Smooth muscle cell of the brain vasculature (primary cell): ENCODE data around the gene P4HTM.

Experiments
- DNase-seq: peaks from one replicate; pipeline ENCODE4 v3.0.0-alpha.2; 2012; ENCODE audit warnings: low read depth, low spot score

P4HTM gene

DNA sequence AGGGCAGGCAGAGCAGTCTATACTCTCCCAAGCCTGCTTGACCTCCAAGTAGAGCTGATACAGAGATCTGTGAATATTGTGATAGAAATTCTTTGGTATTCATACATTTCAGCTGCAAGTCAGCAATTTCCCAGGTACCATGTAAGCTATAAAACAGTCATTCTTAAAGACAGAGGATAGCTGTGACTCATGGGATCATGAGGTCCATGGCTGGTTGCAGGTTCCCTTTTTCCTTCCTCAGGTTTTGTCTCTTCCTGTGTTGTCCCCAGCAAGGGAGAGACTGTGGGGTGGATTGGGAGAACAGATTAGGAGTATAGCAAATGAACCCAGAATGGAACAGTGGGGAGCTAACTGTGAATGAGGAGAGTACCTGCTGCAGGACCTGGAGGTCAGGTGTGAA, 5.4 kb upstream of the P4HTM start:
- no peak for DNase-seq

DNA sequence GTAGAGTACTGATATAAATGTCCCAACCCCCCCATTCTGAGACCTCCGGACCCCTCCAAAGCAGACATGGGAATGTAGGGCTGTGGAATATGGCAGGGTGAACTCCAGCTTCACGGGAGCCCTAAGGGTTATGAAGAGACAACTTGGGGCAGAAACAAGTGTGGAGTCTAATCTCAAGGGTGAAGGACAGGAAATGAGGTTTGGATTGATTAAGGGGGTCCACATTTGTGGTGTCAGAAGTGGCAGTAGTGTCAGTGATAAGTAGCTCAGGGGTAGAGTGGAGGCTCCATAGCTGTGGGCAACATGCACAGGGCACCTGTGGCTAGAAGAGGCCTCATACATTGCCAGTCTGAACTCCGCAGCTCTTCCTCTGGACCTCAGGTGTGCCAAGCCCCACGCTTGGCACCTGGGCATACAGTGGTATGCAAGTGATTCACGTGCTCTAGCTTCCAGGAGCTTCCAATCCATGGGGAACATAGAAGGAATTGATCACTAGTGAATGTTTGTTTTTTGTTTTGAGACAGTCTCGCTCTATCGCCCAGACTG, 4.1 kb upstream of the P4HTM start:
- no peak for DNase-seq

DNA sequence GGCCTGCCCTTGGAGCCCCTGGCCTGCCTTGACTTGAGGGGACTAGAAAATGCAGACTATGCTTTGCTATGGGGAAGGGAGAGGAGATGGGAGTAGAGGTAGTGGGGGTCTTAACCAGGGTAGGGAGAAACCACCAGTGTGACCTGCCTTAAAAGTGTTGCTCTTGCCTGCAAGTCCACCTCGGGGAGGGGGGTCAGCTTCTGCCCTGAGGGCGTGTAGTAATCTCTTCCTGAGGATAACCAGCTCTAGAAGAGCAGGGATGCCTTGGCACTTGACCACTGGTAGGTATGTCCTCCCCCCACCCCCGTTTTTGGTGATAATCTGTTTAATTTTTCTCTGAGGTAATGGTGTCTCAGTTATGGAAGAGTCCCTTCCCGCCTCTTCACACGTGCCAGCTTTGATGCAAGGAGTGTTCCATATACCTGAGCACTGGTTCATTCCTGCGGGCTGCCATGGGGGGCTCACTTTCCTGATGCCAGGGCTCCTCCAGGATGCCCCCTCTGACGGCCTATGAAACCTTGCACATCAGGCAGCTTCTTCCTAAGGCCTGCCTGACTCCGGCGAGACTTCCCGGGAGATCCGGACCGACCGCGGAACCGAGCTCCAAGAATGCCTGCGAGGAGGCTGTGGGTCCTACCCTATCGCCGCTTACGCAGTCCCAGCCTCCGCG, 780 bp upstream of the P4HTM start:
- no peak for DNase-seq

DNA sequence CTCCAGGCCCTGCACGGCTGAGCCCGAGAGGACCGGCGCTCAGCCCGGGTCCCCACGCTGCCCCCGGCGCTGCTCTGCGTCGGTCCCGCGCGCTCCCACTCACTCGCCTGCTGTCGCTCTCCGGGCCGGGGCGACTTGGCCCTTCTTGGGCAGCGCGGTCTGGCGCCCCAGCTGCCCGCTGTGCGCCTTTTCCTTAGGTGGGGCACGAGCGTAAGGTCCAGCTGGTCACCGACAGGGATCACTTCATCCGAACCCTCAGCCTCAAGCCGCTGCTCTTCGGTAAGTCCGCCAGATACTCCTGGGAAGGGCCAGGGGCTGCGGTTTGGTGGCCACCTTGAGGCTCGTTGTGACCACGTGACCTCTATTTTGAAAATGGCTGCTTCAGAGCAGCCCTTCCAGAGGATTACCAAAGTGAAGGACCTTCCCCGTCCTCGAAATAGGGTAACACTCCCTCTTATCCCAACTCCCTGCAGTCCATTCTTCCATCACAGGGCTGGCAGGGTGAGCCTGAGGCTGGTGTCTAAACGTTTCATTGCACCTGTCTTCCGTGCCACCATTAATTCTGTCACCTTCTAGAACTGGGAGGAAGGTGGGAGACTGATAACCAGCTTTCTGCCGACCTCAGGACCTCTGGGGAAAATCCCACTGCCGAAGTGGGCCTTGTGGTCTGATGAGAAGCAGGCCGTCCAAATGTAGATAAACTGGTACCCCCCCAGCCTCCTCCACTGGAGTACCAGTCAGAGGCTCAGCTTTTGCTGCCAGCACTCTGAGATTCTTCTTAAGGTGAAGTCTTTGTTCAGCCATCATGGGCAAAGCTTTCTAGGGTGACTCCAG, 812 bp downstream of the P4HTM start:
- no peak for DNase-seq

DNA sequence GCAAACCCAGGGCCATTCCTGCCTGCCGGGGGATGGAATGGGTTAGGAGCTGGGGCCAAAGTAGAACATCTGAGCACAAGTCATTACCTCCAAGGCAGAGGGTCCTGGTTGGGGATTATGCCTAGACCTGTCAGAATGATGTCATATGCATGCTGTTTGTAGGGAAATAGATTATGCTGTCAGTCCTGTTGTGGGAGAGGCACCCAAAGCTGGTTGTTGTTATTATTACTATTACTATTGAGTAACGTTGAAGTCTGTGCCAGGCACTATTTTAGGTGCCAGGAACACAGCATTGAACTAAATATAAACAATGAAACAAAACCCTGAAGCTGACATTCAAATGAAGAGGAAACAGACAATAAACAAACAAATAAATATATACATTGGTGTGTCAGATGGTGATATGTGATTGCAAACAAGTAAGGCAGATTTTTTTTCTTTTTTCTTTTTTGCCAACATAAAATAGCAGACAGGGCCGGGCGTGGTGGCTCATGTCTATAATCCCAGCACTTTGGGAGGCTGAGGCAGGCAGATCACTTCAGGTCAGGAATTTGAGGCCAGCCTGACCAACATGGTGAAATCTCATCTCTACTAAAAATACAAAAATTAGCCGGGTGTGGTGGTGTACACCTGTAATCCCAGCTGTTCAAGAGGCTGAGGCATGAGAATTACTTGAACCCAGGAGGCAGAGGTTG, 2.0 kb downstream of the P4HTM start:
- no peak for DNase-seq

DNA sequence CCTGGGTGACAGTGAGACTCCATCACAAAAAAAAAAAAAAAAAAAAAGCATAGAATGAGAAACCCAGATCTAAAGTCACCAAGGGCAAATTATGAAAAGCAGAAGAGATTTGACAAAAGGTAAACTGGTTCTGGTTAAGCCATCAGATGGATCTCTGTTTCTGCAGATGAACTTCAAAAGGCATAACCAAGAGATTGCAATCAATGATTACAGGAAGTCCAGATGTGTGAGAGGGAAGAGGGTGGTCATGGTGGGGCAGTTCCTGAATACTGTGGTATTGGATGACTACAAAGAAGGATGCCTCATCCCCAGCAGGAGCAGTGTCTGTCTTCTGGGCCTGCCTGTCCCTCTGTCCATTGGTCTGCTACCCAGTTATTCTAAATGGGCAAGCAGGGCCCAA, 3.8 kb downstream of the P4HTM start:
- no peak for DNase-seq

DNA sequence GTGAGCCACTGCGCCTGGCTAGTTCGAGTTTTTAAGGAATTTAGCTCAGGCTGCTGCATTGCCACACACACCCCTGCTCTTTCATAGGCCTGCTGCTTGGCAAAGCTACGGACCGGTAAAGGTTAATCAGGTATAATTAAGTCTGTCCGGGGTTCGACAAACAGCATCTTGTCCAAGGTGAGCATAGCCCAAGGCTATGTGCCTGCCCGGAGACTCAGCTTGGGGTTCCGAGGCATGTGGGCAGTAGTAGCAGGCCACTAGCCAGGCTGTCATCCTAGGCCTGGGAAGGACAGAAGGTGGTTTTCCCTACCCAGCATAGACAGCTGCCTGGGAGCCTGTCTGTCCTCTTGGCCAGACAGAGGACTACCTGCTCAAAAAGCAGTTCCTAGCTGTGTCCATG, 6.6 kb downstream of the P4HTM start:
- no peak for DNase-seq

DNA sequence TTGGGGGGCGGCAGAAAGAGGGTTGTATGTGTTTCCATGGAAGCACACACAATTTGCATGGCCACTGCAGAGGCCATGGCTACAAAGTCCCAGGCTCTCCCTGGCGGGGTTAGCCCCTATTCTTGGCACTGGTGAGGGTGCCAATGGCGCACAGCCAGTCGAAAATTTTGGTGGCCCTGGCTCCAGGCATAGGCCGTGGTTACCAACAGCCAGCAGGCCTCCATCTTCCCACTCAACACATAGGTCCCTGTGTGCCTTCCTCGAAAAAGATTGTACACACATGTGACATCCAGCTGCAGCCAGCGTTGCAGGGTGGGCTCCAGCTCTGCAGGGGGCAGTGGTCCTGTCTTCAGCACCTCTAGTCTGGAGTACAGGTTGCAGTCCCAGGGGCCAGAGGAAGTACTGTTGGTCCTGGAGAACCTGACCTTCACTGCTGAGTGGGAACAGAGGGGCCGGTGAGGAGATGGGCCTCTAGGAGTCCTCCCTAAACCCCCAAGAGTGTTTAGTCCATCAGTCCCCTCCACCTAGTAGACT, 7.1 kb downstream of the P4HTM start:
- DNase-seq: no peak

DNA sequence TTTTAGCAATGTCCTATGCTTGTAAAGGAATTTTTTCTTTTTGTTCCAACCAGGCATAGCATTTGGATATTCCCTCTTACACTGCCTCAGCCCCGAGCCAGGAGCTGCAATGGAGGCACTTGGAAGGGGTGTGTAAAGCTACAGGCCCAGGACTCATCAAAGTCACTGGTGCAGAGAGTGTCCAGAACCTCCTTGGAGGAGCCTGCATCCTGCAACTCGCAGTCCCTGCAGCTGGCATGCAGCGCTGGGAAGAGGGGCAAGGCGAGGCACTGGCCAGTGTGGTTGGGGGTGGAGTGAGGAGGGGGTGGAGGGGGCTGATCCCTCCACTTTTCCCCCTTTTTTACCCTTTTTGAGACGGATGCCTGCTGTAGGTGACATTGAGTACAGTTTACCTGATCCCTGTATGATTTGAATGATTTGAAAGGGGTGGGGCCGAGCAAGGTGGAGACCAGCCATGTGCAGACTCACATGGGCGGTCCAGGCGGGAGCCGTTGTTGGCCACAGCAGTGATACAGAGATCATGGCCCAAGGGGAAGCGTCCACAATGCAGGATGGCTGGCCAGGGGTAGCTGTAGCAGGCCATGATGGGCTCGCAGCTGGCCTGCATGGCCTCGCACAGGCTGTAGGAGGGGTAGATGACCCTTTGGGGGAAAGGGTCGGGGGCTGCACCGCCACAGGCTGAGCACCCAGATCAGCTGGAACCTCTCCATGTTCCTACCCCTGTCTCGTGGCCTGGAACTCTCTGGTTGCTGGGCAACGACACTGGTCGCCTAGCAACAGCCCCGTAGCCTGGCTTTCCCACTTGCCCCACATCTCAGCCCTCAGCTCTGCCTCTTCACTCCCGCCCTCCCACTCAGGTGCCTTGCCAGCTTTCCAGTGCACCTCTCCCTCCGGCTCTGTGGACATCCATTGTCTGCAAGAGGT, 7.9 kb downstream of the P4HTM start:
- no peak for DNase-seq

DNA sequence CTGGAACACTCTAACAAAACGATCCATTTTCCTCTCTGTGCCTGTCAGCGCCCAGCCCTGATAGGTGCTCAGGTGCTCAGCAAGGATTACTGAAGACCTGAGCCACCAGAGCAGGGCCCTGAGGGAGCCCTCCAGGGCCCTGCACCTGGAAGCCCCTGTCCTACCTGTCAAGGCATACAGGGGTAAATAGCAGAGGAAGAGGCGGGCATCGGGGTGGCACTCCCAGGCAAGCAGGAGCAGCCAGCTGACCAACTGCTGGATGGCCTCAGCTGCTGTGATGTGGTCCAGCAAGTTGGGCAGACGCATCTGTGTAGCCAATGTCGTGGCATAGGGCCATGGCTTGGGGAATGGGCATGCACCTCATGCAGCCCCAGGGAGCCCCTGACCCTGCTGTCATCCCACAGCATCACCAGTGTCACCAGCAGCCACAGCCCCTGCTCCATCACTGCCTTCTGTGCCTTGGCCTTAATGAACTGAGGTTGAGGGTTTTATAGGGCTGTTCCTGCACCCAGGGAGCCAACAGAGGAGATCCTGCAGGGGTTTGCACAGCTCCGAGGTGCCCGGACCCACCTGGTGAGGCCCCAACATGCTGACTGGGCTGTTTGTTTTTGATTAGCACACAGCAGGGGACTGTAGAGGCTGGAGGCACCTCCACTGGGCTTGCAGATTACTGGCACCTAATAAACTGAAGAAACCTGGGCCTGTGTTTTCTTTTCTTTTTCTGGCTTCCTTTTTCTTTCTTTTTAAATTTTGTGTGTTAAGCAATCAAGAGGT, 9.2 kb downstream of the P4HTM start:
- no peak for DNase-seq

DNA sequence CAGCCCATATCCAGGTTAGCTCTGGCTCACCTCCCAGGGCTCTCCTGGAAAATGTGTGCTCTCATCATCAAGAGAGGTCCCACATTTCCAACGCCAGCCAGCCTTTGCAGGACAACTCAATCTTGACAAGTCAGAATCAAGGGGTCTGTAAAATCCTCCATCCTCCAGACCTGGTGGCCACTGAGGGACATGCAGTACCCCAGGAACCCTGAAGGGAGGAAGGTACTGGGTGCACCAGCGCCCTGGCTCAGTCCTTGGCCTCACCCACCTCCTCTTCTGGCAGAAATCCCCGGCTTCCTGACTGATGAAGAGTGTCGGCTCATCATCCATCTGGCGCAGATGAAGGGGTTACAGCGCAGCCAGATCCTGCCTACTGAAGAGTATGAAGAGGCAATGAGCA, 11.1 kb downstream of the P4HTM start:
- no peak for DNase-seq

DNA sequence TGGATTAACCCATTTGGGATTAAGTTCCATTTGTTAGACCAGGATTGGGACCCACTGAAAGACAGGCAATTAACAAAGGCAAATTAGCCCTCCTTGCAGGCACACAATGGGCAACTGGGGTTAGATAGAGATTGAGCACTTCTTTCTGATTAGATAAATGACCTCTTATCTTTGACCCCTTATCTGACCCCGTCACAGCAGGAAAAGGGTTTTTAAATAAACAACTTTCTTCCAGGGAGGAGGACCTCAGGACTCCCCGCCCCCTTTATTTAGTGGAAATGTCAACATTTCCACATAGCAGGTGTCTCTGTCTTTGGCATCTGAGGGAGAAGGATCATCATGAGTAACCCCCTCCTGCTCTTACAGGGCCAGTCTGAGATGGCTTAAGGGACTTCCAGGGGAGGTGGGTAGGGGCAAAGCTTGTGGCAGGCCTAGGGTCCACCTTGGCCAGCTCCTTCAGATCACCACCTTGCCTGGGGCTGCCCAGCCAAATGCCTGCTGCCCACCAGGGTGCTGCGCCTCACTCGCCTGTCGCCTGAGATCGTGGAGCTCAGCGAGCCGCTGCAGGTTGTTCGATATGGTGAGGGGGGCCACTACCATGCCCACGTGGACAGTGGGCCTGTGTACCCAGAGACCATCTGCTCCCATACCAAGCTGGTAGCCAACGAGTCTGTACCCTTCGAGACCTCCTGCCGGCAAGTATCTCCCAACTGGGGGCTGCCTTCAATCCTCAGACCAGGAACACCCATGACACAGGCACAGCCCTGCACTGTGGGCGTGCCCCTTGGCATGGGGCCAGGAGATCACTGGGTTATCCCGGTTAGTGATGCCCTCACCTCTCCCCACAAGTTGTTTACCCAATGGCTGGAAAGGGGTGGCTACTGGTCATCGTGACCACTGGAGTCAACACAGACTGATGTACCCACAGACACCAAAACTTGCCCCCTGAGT, 14.6 kb downstream of the P4HTM start:
- no peak for DNase-seq

DNA sequence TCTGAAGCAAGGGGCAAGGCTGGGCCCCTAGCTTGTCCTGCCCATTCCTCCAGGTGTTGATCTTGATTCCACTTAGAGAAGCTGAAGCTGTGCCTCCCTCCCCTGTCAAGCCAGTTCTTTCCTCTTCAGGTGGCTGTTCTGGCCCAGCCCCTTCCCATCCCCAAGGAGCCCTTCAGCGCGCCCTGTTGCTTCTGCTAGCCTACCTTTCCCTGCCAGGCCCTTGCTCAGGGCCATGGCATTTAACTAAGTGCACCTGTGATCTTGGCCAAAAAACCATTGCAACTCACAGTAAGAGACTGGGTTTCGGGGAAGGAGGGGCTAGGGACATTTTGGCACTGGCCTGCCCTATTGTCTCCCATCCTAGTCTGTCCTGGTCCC, 15.3 kb downstream of the P4HTM start:
- no peak for DNase-seq

DNA sequence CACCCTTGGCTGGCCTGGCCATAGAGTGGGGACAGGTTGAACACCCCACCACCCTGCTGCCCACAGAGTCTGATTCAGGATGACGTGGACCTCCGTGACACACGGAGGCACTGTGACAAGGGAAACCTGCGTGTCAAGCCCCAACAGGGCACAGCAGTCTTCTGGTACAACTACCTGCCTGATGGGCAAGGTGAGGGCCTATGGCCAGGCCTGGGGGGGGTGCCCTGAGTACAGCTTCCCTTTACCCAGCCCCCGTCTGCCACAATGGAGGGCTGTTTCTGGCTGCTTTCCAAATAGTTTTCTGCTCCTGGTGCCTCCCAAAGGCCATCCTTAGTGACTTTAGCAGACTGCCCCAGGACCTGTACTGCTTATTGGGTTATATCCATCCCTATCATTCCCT, 16.0 kb downstream of the P4HTM start:
- DNase-seq: no peak

DNA sequence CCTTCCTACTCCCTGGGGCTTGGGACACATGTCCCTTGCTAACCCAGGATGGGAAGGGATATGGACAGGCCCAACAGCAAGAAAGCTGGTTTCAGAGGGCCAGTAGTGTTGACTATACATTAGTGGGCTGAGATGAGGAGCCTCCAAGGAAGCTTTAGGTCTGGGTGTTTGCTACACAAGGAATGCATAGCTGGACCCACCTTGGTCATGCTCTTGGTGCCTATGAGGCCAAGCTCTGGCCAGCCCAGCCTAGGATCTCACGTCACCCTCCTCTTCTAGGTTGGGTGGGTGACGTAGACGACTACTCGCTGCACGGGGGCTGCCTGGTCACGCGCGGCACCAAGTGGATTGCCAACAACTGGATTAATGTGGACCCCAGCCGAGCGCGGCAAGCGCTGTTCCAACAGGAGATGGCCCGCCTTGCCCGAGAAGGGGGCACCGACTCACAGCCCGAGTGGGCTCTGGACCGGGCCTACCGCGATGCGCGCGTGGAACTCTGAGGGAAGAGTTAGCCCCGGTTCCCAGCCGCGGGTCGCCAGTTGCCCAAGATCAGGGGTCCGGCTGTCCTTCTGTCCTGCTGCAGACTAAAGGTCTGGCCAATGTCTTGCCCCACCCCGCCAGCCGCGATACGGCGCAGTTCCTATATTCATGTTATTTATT, 16.5 kb downstream of the P4HTM start:
- no peak for DNase-seq

DNA sequence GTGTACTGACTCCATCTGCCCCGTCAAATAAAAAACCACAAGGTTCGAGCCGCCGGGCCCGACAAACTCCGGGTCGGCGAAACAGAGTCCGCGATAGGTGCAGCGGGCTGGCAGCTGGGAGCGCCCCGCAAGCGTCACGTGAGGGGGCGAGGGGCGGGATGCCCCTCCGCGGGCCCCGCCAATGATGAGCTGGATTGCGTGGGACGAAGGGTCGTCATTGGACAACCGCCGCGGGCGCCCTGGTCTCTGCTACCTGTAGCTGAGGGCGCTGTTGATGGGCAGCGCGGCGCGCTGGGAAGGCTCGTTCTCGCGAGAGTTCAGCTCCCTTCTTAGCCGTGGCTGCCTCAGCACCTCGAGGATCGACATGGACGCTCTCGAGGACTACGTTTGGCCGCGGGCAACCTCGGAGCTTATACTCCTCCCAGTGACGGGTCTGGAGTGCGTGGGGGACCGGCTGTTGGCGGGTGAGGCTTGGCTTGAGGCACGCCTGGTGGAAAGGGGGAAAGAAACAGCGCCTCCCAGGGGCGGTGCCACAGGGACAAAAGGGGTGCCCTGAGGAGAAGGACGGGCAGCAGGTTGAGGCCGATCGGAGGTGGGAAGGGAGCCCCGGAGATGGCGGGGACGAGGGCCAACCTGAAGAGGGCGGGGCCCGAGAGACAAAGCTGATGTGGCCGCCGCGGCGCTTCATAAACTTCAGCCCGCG, 17.2 kb downstream of the P4HTM start, which contains the start of gene WDR6:
TSS of gene WDR6 (plus strand) at position 324 of the 703 bp plus-strand sequence. CDS start at position 365, 41 bp downstream.
- peak; percentile 94 for DNase-seq

DNA sequence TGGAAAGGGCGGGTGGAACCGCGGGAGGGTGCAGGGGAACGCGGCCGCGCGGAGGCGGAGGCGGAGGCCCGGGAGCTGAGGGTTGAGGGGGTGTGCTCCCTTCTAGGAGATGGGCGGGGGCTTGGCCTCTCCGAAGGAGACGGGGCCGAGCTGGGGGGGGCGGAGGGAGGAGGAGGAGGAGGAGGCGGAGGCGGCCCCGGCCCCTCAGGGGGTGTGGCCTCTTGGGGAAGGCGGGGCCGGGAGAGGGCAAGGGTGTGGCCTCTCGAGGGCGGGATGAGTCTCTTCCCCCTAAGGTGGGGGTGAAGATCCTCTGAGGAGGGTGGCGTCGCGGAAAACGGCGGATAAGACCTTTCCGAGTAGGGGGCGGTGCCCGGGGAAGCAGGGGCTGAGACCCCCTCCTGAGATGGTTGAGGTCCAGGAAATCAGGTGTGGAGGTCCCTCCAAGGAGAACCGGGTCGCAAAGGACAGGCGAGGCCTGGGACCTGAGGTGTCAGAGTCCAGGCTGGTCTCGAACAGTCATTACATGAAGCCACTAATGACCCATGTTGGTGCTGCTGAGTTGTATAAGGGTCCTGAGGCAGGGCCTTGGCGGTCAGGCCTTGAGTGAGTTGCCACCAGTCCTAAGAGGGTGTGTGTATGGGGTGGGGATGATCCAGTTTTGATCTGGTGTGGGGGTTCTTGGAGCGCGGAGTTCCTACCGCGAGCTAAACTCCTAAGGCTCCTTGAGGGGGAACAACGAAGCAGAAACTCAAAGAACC, 17.9 kb downstream of the P4HTM start:
- DNase-seq: no peak
